HG03457 (cell line): ENCODE measurements around the gene RAB3IP.
A peak's percentile ranks its signal among the peaks of the same experiment; 100 is the strongest.

ENCODE experiments used
- ATAC-seq: cut with Tn5 transposase; IDR thresholded peaks from one replicate; pipeline ENCODE4 v1.9.1; 2021; ENCODE audit warnings: moderate number of reproducible peaks; ENCODE audit not compliant: unreplicated experiment

RAB3IP gene

GRCh38 chr12:69738351-69739286 is at the start of gene RAB3IP:
Gene RAB3IP, plus strand, starts transcription at chr12:69738860. Its CDS starts 16,549 bp downstream, at chr12:69755409.
- ATAC-seq = peak; percentile 77

- ATAC-seq = no peak
Measured at GRCh38 chr12:69689638-69690037, 49.0 kb upstream of the RAB3IP start.

- ATAC-seq = no peak
Measured at GRCh38 chr12:69694123-69694522, 44.5 kb upstream of the RAB3IP start.

- ATAC-seq = no peak
Measured at GRCh38 chr12:69698054-69698453, 40.6 kb upstream of the RAB3IP start.

GRCh38 chr12:69698769-69699540 is 39.7 kb upstream of the RAB3IP start, which contains the start of gene BEST3:
Gene BEST3, minus strand, starts transcription at chr12:69699303. Its CDS starts 1,505 bp downstream, at chr12:69697798.
- ATAC-seq = no peak

GRCh38 chr12:69701826-69702225 is 36.8 kb upstream of the RAB3IP start:
- ATAC-seq = no peak

GRCh38 chr12:69703146-69703642 is 35.5 kb upstream of the RAB3IP start:
- ATAC-seq = no peak

GRCh38 chr12:69704357-69704756 is 34.3 kb upstream of the RAB3IP start:
- ATAC-seq = no peak

- ATAC-seq = no peak
Measured at GRCh38 chr12:69708649-69709048, 30.0 kb upstream of the RAB3IP start.

GRCh38 chr12:69712826-69713225 is 25.8 kb upstream of the RAB3IP start:
- no peak for ATAC-seq

- ATAC-seq = no peak
Measured at GRCh38 chr12:69714542-69714941, 24.1 kb upstream of the RAB3IP start.

- ATAC-seq = no peak
Measured at GRCh38 chr12:69719336-69720316, 19.0 kb upstream of the RAB3IP start.

GRCh38 chr12:69720750-69721149 is 17.9 kb upstream of the RAB3IP start:
- no peak for ATAC-seq

GRCh38 chr12:69726922-69727321 is 11.7 kb upstream of the RAB3IP start:
- ATAC-seq = no peak

GRCh38 chr12:69732088-69732487 is 6.6 kb upstream of the RAB3IP start:
- ATAC-seq = no peak

GRCh38 chr12:69733638-69734037 is 5.0 kb upstream of the RAB3IP start:
- no peak for ATAC-seq

GRCh38 chr12:69739287-69740191 is 879 bp downstream of the RAB3IP start:
- peak; percentile 44 for ATAC-seq

GRCh38 chr12:69744109-69744508 is 5.4 kb downstream of the RAB3IP start:
- ATAC-seq = no peak

- ATAC-seq = no peak
Measured at GRCh38 chr12:69751476-69751875, 12.8 kb downstream of the RAB3IP start.
